Calu3 (cell line): ENCODE measurements around the gene SPATA16. TPM values are rescaled to one million over a fixed set of nuclear protein-coding genes. Genes with fewer than 3 reads are reported as not detected.
"Not testable (repeated sequence)": the region's sequence is repeated elsewhere in the genome, so short reads cannot be mapped to it uniquely, and the experiment has no call there.

Experiments used
- Bru-seq: library from RNA; stranded (reverse); fragments of 400-500 nt; gene quantifications from one replicate; lab custom pipeline; 2021; lab: Mats Ljungman, UMichigan
- BruChase-seq, 2 experiments: library from RNA; stranded (reverse); fragments of 400-500 nt; gene quantifications; one replicate each; lab custom pipeline; 2021; lab: Mats Ljungman, UMichigan
- BruUV-seq: library from RNA; stranded (reverse); fragments of 400-500 nt; replicated peaks from 2 replicates; lab custom pipeline; 2021; lab: Mats Ljungman, UMichigan
- CTCF ChIA-PET: fragments of 300-600 bp; sonication (Branson Sonifier 250); formaldehyde crosslinking; loops from one replicate; lab custom pipeline; 2022; ENCODE audit warnings: antibody characterized with exemption; lab: Charles Lee
- DNase-seq: peaks from one replicate; pipeline ENCODE4 v3.0.0; 2022
- H3K27ac Mint-ChIP-seq: one replicate; pipeline ENCODE4 v1.8.0; 2022; ENCODE audit warnings: mixed read lengths; ENCODE audit not compliant: unreplicated experiment
- H3K27me3 Mint-ChIP-seq: one replicate; pipeline ENCODE4 v1.8.0; 2022; ENCODE audit warnings: mixed read lengths; ENCODE audit not compliant: unreplicated experiment
- H3K36me3 Mint-ChIP-seq: one replicate; pipeline ENCODE4 v1.8.0; 2022; ENCODE audit warnings: mild to moderate bottlenecking, moderate library complexity, mixed read lengths; ENCODE audit not compliant: insufficient read depth, unreplicated experiment
- H3K4me1 Mint-ChIP-seq: one replicate; pipeline ENCODE4 v1.8.0; 2022; ENCODE audit warnings: mild to moderate bottlenecking, low read depth, mixed read lengths; ENCODE audit not compliant: unreplicated experiment
- H3K4me3 Mint-ChIP-seq: one replicate; pipeline ENCODE4 v1.8.0; 2022; ENCODE audit warnings: mild to moderate bottlenecking, low read depth, moderate library complexity, mixed read lengths; ENCODE audit not compliant: unreplicated experiment
- H3K9me3 Mint-ChIP-seq: one replicate; pipeline ENCODE4 v1.8.0; 2022; ENCODE audit warnings: low read depth, mixed read lengths; ENCODE audit not compliant: unreplicated experiment
- CTCF ChIP-seq: fragments of 200-600 bp; IDR thresholded peaks from one replicate; pipeline ENCODE4 v1.8.0; 2022; ENCODE audit warnings: antibody characterized with exemption; ENCODE audit not compliant: unreplicated experiment
- intact Hi-C: fragments of 100-400 bp; cut with micrococcal nuclease; formaldehyde crosslinking; loops from one replicate; pipeline ENCODE4 v1.10.0; 2022; ENCODE audit not compliant: unreplicated experiment
- long read RNA-seq: library from polyadenylated mRNA; stranded (forward); transcript quantifications from one replicate; pipeline ENCODE4 v2.0.0, GENCODE V29; 2022
- total RNA-seq: library from RNA; stranded (reverse); gene quantifications from 2 replicates; pipeline ENCODE4 v1.2.3, GENCODE V29; 2022

SPATA16 gene
- total RNA-seq (not detected in 2 replicates), Bru-seq, nascent RNA (percentile 4 among the genes with signal in this experiment), BruChase-seq, experiment 1, labeled RNA remaining after a 6-hour chase (percentile 3 among the genes with signal in this experiment), BruChase-seq, experiment 2, labeled RNA remaining after a 2-hour chase (not detected)
- long read RNA-seq, result 0 reads

GRCh38 chr3:173140986-173141385 lies at the start of gene SPATA16:
SPATA16 (minus strand) TSS chr3:173141235; CDS start chr3:173117731, 23,504 bp downstream.
- no peaks in the 10 kb centered on the region for H3K9me3 Mint-ChIP-seq
- H3K27ac Mint-ChIP-seq, result no peak within 1 kb of the TSS
- H3K27me3 Mint-ChIP-seq, result no peaks in the 10 kb centered on the region
- intact Hi-C loops, result no loop called here
- no peaks in the 10 kb centered on the region for H3K4me1 Mint-ChIP-seq
- no peak for TF ChIP-seq CTCF
- no peaks in the 10 kb centered on the region for H3K36me3 Mint-ChIP-seq
- no TSS peak for BruUV-seq
- H3K4me3 Mint-ChIP-seq, result no peak within 1 kb of the TSS
- CTCF ChIA-PET, result no interaction called here
- DNase-seq, result no peak

- H3K4me3 Mint-ChIP-seq, H3K27ac Mint-ChIP-seq, H3K36me3 Mint-ChIP-seq, BruUV-seq, H3K27me3 Mint-ChIP-seq, H3K4me1 Mint-ChIP-seq, intact Hi-C loops, CTCF ChIA-PET, DNase-seq: not testable (repeated sequence)
- H3K9me3 Mint-ChIP-seq, result peaks cover 12% of the 10 kb centered on the region
Measured at GRCh38 chr3:173183022-173183421, 42.0 kb upstream of the SPATA16 start.

- Mint-ChIP-seq H3K27me3 (no peaks in the 10 kb centered on the region), H3K4me3 (no peak overlapping the region), H3K36me3 (no peaks in the 10 kb centered on the region), H3K4me1 (no peaks in the 10 kb centered on the region), H3K27ac (no peak overlapping the region), H3K9me3 (no peaks in the 10 kb centered on the region)
- no TSS peak for BruUV-seq
- CTCF ChIA-PET, result no interaction called here
- intact Hi-C loops, result no loop called here
- no peak for TF ChIP-seq CTCF
- no peak for DNase-seq
Measured at GRCh38 chr3:173173652-173174051, 32.6 kb upstream of the SPATA16 start.

- H3K9me3 Mint-ChIP-seq, DNase-seq, H3K4me3 Mint-ChIP-seq, CTCF ChIA-PET, H3K36me3 Mint-ChIP-seq, H3K4me1 Mint-ChIP-seq, BruUV-seq, H3K27ac Mint-ChIP-seq, intact Hi-C loops: not testable (repeated sequence)
- H3K27me3 Mint-ChIP-seq, result peaks cover 18% of the 10 kb centered on the region
Measured at GRCh38 chr3:173159139-173159538, 18.1 kb upstream of the SPATA16 start.

GRCh38 chr3:173156533-173156932 lies 15.5 kb upstream of the SPATA16 start:
- H3K4me1 Mint-ChIP-seq, H3K4me3 Mint-ChIP-seq, CTCF ChIA-PET, intact Hi-C loops, BruUV-seq, DNase-seq, H3K9me3 Mint-ChIP-seq, H3K36me3 Mint-ChIP-seq, H3K27ac Mint-ChIP-seq: not testable (repeated sequence)
- H3K27me3 Mint-ChIP-seq, result peaks cover 18% of the 10 kb centered on the region

GRCh38 chr3:173153631-173154030 lies 12.6 kb upstream of the SPATA16 start:
- Mint-ChIP-seq H3K27ac (no peak overlapping the region), H3K36me3 (no peaks in the 10 kb centered on the region), H3K27me3 (no peaks in the 10 kb centered on the region), H3K4me3 (no peak overlapping the region), H3K9me3 (no peaks in the 10 kb centered on the region), H3K4me1 (no peaks in the 10 kb centered on the region)
- CTCF ChIA-PET, result no interaction called here
- no peak for DNase-seq
- intact Hi-C loops, result no loop called here
- no TSS peak for BruUV-seq
- no peak for TF ChIP-seq CTCF
